ENCODE results near the gene GAA.

DNA sequence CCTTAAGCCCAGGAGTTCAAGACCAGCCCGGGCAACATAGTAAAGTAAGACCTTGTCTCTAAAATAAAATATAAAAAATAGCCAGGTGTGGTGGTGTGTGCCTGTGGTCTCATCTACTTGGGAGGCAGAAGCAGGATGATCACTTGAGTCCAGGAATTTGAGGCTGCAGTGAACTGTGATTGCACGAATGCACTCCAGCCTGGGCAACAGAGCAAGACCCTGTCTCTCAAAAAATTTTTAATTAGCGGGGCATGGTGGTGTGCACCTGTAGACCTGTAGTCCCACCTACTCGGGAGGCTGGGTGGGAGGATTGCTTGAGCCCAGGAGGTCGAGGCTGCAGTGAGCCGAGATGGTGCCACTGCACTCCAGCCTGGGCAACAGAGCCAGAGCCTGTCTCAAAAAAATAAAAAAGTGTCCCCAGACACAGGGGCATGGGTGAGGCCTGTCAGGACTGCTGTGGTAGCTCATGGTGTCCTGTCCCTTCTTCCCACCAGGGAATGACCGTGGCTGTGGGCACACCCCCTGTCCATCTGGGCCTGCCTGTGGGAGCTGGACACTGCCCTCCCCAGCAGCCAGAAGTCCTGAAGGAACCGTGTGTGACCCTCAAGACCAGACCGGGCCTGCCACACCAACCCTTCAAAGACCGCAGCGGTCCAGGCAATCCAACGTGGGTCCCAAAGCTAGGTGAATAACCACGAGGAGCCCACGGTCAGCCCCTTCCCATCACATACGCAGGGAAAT lies 30.8 kb upstream of the GAA start:
- TF ChIP-seq, protein P1, sequence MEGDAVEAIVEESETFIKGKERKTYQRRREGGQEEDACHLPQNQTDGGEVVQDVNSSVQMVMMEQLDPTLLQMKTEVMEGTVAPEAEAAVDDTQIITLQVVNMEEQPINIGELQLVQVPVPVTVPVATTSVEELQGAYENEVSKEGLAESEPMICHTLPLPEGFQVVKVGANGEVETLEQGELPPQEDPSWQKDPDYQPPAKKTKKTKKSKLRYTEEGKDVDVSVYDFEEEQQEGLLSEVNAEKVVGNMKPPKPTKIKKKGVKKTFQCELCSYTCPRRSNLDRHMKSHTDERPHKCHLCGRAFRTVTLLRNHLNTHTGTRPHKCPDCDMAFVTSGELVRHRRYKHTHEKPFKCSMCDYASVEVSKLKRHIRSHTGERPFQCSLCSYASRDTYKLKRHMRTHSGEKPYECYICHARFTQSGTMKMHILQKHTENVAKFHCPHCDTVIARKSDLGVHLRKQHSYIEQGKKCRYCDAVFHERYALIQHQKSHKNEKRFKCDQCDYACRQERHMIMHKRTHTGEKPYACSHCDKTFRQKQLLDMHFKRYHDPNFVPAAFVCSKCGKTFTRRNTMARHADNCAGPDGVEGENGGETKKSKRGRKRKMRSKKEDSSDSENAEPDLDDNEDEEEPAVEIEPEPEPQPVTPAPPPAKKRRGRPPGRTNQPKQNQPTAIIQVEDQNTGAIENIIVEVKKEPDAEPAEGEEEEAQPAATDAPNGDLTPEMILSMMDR (IDR thresholded peaks at IDR 0.05; ENCODE audit: low read length), result no peak
- no peak for TF ChIP-seq EZH2 (IDR thresholded peaks at IDR 0.05; ENCODE audit: borderline replicate concordance, low read length)

Measured in OCI-LY1 (cell line).